Breast epithelium (tissue), 4 donors: ENCODE data around the gene PCDHGA3. TPM values are rescaled to one million over a fixed set of nuclear protein-coding genes. Genes with fewer than 3 reads are reported as not detected.

Experiments
- DNase-seq, 2 donors: peaks; one replicate each; pipeline ENCODE4 v3.0.0-alpha.2; 2019; ENCODE audit warnings: low spot score in 2 of 2
- H3K27ac ChIP-seq, 2 donors: fragments of 200-600 bp; sonication (generic) in 1 of 2; one replicate each; pipeline ENCODE4 v1.5.1; 2016 to 2019; ENCODE audit warnings: mild to moderate bottlenecking in 1 of 2
- H3K27me3 ChIP-seq, 2 donors: fragments of 200-600 bp; sonication (generic) in 1 of 2; one replicate each; pipeline versions ENCODE4 v1.5.1 to v1.6.0; 2017 to 2019; ENCODE audit warnings: control low read depth in 1 of 2, mild to moderate bottlenecking in 1 of 2
- H3K36me3 ChIP-seq: fragments of 200-600 bp; one replicate; pipeline ENCODE4 v1.5.1; 2019
- H3K4me1 ChIP-seq, 2 donors: fragments of 200-600 bp; sonication (generic); one replicate each; pipeline ENCODE4 v1.5.1; 2016 to 2019; ENCODE audit warnings: control low read depth in 1 of 2
- H3K4me3 ChIP-seq, 3 donors: fragments of 200-600 bp; sonication (generic); 1 replicate in 2 of 3; 2 replicates in 1 of 3; pipeline ENCODE4 v1.5.1; 2016 to 2019; ENCODE audit warnings: mild to moderate bottlenecking in 3 of 3, moderate library complexity in 2 of 3
- H3K9me3 ChIP-seq, 2 donors: fragments of 200-600 bp; sonication (generic) in 1 of 2; one replicate each; pipeline ENCODE4 v1.5.1; 2016 to 2019; ENCODE audit warnings: control low read depth in 1 of 2
- POLR2A ChIP-seq: fragments of 450-650 bp; IDR thresholded peaks from one replicate; pipeline ENCODE4 v1.6.1; 2016; ENCODE audit warnings: antibody characterized with exemption, mild to moderate bottlenecking, moderate library complexity
- POLR2AphosphoS5 ChIP-seq, 3 donors: sonication (generic); formaldehyde crosslinking; IDR thresholded peaks; one replicate each; pipeline ENCODE4 v1.6.1; 2017; ENCODE audit warnings: antibody characterized with exemption in 3 of 3
- intact Hi-C: fragments of 100-400 bp; cut with DNase I; formaldehyde crosslinking; loops from one replicate; pipeline ENCODE4 v1.15.1; 2023; ENCODE audit warnings: low total_unique reads
- total RNA-seq, 3 donors: library from RNA; depleted of rRNA; stranded (reverse); fragments of >200 nt; gene quantifications; one replicate each; pipeline ENCODE4 v1.1.0, GENCODE V29; 2016
- TF ChIP-seq, protein P1 (sequence below), 3 donors: fragments of 450-650 bp; IDR thresholded peaks; one replicate each; pipeline ENCODE4 v1.5.1; 2016 to 2017; ENCODE audit warnings: antibody characterized with exemption in 3 of 3, mild to moderate bottlenecking in 3 of 3, moderate library complexity in 3 of 3

PCDHGA3 gene
- total RNA-seq, 3 donors from 2014 or later, result 4.3 to 5.9 (median 5.0) TPM

DNA sequence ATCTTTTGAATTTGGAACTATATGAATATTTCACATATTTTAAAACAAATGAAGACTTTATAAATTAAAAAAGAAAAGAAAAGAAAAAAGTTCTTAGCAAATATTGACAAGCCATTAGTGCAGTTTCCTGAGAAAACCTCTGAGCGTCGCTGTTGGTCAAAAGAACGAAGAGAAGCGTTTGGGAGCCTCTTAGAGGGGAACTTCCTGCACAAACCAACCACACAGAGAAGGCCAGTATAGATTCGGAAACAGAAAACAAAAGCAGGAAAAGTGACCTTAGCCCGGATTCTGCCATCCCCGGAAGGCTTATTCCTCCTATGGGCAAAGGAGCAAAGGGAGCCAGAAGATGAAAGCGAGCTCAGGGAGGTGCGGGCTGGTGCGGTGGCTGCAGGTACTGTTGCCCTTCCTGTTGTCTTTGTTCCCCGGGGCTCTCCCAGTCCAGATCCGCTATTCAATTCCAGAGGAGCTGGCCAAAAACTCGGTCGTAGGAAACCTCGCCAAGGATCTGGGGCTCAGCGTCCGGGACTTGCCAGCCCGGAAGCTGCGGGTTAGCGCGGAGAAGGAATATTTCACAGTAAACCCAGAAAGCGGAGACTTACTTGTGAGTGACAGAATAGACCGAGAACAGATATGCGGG lies 16.3 kb downstream of the PCDHGA3 start, which contains the start of gene PCDHGB2:
Gene PCDHGB2, plus strand, starts transcription at position 205 of the 637 bp plus-strand sequence. Its CDS starts 142 bp downstream, at position 347.
- Histone ChIP-seq H3K27ac (no peak within 1 kb of the TSS), H3K36me3 (no peaks in the 10 kb centered on the region), H3K27me3 (no peaks in the 10 kb centered on the region), H3K4me3 (peak within 1 kb of the TSS; percentile 24 to 37 (median 25)), H3K9me3 (peaks cover 82 to 98% of the 10 kb centered on the region in 2 donors), H3K4me1 (no peaks in the 10 kb centered on the region)
- DNase-seq, result no peak
- TF ChIP-seq POLR2AphosphoS5 (IDR thresholded peaks at IDR 0.05), result no peak
- TF ChIP-seq, protein P1, sequence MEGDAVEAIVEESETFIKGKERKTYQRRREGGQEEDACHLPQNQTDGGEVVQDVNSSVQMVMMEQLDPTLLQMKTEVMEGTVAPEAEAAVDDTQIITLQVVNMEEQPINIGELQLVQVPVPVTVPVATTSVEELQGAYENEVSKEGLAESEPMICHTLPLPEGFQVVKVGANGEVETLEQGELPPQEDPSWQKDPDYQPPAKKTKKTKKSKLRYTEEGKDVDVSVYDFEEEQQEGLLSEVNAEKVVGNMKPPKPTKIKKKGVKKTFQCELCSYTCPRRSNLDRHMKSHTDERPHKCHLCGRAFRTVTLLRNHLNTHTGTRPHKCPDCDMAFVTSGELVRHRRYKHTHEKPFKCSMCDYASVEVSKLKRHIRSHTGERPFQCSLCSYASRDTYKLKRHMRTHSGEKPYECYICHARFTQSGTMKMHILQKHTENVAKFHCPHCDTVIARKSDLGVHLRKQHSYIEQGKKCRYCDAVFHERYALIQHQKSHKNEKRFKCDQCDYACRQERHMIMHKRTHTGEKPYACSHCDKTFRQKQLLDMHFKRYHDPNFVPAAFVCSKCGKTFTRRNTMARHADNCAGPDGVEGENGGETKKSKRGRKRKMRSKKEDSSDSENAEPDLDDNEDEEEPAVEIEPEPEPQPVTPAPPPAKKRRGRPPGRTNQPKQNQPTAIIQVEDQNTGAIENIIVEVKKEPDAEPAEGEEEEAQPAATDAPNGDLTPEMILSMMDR (IDR thresholded peaks at IDR 0.05), result peak in 1 of 3 donors; percentile 25
- intact Hi-C loops, result no loop called here

DNA sequence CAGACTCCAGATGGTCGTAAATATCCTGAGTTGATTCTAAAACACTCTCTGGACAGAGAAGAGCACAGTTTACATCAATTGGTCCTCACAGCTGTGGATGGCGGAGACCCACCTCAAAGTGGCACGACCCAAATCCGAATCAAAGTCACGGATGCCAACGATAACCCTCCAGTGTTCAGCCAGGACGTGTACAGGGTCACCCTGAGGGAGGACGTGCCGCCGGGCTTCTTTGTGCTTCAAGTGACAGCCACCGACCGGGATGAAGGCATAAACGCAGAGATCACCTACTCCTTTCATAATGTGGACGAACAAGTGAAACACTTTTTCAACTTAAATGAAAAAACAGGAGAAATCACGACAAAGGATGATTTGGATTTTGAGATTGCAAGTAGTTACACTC lies 17.1 kb downstream of the PCDHGA3 start:
- Histone ChIP-seq H3K4me3 (peak overlapping the region in 2 of 3 donors; percentile 24 to 37), H3K36me3 (no peaks in the 10 kb centered on the region), H3K27ac (no peak overlapping the region), H3K9me3 (peaks cover 82 to 98% of the 10 kb centered on the region in 2 donors), H3K4me1 (no peaks in the 10 kb centered on the region), H3K27me3 (no peaks in the 10 kb centered on the region)
- TF ChIP-seq, protein P1 (IDR thresholded peaks at IDR 0.05), result no peak
- TF ChIP-seq POLR2A (no peak), POLR2AphosphoS5 (IDR thresholded peaks at IDR 0.05) (no peak)
- intact Hi-C loops, result no loop called here
- no peak for DNase-seq

DNA sequence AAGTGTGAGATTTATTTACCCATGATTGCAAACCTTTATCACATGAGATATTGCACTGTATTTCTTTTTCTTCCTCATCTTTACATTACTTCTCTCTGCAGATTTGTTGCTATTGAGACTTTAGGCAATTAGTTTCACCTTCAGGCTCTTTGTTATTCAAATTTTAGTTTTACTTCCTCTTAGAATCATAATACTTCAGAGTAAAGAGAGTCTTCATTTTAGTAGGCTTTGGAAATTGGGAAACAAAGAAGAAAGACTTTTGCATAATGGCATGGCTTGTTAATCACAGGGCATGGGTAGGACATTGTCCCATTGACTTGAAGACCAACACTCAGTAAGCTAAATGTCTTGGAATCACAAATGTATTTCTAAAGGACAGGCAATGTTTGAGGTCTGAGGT lies 19.1 kb downstream of the PCDHGA3 start:
- intact Hi-C loops, result no loop called here
- Histone ChIP-seq H3K27ac (no peak overlapping the region), H3K4me3 (no peak overlapping the region), H3K9me3 (peaks cover 83 to 98% of the 10 kb centered on the region in 2 donors), H3K4me1 (no peaks in the 10 kb centered on the region), H3K36me3 (no peaks in the 10 kb centered on the region), H3K27me3 (no peaks in the 10 kb centered on the region)
- TF ChIP-seq, protein P1 (IDR thresholded peaks at IDR 0.05), result no peak
- TF ChIP-seq POLR2AphosphoS5 (IDR thresholded peaks at IDR 0.05) (no peak), POLR2A (no peak)
- no peak for DNase-seq

DNA sequence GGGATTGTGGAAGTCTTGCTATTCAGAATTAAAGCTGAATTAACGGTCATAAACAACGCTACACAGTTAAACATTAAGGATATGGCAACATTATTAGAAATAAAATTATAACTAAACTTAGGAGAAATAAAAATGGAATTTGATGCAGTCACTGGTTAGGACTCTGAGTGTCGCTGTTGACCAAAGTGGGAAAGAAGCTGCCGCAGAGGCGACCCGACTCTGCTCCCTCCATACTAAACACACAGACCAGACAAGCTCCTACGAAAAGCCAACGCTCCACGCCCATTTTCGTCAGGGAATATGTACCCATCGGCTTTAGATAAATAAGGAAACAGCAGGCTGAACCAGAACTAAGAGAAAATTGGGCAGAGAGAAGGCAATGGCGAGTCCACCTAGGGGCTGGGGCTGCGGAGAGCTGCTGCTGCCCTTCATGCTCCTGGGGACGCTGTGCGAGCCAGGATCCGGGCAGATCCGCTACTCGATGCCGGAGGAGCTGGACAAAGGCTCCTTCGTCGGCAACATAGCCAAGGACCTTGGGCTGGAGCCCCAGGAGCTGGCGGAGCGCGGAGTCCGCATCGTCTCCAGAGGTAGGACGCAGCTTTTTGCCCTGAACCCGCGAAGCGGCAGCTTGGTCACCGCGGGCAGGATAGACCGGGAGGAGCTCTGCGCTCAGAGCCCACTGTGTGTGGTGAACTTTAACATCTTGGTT lies 20.5 kb downstream of the PCDHGA3 start, which contains the start of gene PCDHGA5:
Gene PCDHGA5, plus strand, starts transcription at position 211 of the 709 bp plus-strand sequence. Its CDS starts 169 bp downstream, at position 380.
- Histone ChIP-seq H3K36me3 (no peaks in the 10 kb centered on the region), H3K4me1 (no peaks in the 10 kb centered on the region), H3K4me3 (peak within 1 kb of the TSS in 2 of 3 donors; percentile 31 to 51), H3K9me3 (peaks cover 86 to 98% of the 10 kb centered on the region in 2 donors), H3K27ac (no peak within 1 kb of the TSS), H3K27me3 (no peaks in the 10 kb centered on the region)
- intact Hi-C loops, result no loop called here
- no peak for DNase-seq
- TF ChIP-seq POLR2A, result no peak
- TF ChIP-seq, protein P1 (IDR thresholded peaks at IDR 0.05), result peak in 1 of 3 donors; percentile 8
- no peak for TF ChIP-seq POLR2AphosphoS5 (IDR thresholded peaks at IDR 0.05)
